Measurements from ENCODE around the gene LRRFIP1.

The LRRFIP1 gene

GRCh38 chr2:237599465-237600110 lies 27.8 kb upstream of the LRRFIP1 start:
- DNase-seq (ENCODE audit: low read depth) = no peak
- H3K4me3 ChIP-seq (ENCODE audit: low read depth, low read length) = no peak overlapping the region
- TF ChIP-seq CTCF (IDR thresholded peaks at IDR 0.05; ENCODE audit: insufficient read depth, low read depth, low read length, missing control alignments) = no peak

DNA sequence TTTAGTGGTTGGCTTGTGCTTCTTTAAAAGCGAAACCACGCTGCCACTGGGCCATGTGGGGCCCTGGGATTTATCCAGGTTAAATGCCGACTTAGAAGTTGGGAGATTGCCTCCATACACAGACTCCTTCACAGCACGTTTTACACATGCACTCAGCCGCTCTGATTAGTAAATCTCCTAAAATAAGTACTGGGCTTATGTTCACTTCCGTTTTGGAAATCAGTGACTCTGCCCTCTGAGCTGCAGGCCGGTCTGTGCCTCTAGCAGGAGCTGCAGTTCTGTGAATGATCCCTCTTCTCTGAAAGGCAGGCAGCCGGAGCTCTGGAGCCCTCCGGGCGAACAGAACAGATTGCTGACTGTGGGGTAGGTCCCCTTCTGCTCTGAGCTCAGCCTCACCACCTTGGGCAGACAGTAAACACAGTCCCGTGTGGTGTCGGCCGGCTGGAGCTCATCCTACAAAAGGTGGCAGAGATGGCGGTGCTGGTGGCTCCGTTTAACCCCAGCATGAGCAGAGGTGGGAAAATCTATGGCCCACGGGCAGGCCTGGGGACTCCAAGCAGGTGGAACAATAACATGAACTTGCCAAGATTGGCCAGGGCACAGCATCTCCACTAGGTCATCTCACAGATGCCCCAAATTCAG lies 27.1 kb upstream of the LRRFIP1 start:
- TF ChIP-seq CTCF (IDR thresholded peaks at IDR 0.05; ENCODE audit: insufficient read depth, low read depth, low read length, missing control alignments) = no peak
- no peak for DNase-seq (ENCODE audit: low read depth)
- no peak overlapping the region for H3K4me3 ChIP-seq (ENCODE audit: low read depth, low read length)

GRCh38 chr2:237601453-237602116 lies 25.8 kb upstream of the LRRFIP1 start:
- no peak for DNase-seq (ENCODE audit: low read depth)
- no peak for TF ChIP-seq CTCF (IDR thresholded peaks at IDR 0.05; ENCODE audit: insufficient read depth, low read depth, low read length, missing control alignments)

DNA sequence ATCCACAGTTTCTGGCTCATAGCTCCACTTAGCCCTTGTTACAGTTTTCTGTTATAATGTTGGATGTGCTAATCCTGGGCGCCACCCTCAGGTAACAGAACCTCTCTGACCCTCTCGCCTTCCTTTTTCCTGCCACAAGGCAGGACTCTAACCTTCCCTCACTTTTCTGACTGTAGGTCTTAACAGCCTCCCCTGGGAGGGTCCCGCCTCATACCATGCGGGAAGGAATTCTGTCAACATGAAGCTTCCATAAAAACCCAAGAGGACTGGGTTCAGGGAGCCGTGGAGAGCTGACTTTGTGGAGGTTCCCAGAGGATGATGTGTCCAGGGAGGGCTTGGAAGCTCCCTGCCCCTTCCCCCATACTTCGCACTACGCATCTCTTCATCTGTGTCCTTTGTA lies 25.0 kb upstream of the LRRFIP1 start:
- H3K4me3 ChIP-seq (ENCODE audit: low read depth, low read length) = no peak overlapping the region
- no peak for TF ChIP-seq CTCF (IDR thresholded peaks at IDR 0.05; ENCODE audit: insufficient read depth, low read depth, low read length, missing control alignments)
- no peak for DNase-seq (ENCODE audit: low read depth)

More at GRCh38 chr2:237601453-237602116, 25.8 kb upstream of the LRRFIP1 start:
- H3K4me3 ChIP-seq (ENCODE audit: low read depth, low read length) = no peak overlapping the region

GRCh38 chr2:237603049-237603717 lies 24.2 kb upstream of the LRRFIP1 start:
- H3K4me3 ChIP-seq (ENCODE audit: low read depth, low read length) = no peak overlapping the region
- no peak for TF ChIP-seq CTCF (IDR thresholded peaks at IDR 0.05; ENCODE audit: insufficient read depth, low read depth, low read length, missing control alignments)

GRCh38 chr2:237603718-237604362 lies 23.5 kb upstream of the LRRFIP1 start:
- DNase-seq (ENCODE audit: low read depth) = peak; percentile 52
- no peak overlapping the region for H3K4me3 ChIP-seq (ENCODE audit: low read depth, low read length)

More at GRCh38 chr2:237603049-237603717, 24.2 kb upstream of the LRRFIP1 start:
- no peak for DNase-seq (ENCODE audit: low read depth)

More at GRCh38 chr2:237603718-237604362, 23.5 kb upstream of the LRRFIP1 start:
- no peak for TF ChIP-seq CTCF (IDR thresholded peaks at IDR 0.05; ENCODE audit: insufficient read depth, low read depth, low read length, missing control alignments)
